HG03135 (cell line): Measurements from ENCODE around the gene PIWIL4.

Experiments
- ATAC-seq: cut with Tn5 transposase; IDR thresholded peaks from one replicate; pipeline ENCODE4 v1.9.1; 2021; ENCODE audit warnings: mild to moderate bottlenecking, moderate library complexity; ENCODE audit not compliant: unreplicated experiment

Gene PIWIL4

GRCh38 chr11:94658888-94659287 is 91.7 kb downstream of the PIWIL4 start:
- ATAC-seq = no peak

- ATAC-seq = no peak
These were observed 94.3 kb downstream of the PIWIL4 start for GRCh38 chr11:94661444-94661843.

- no peak for ATAC-seq
These were observed 95.1 kb downstream of the PIWIL4 start for GRCh38 chr11:94662065-94662779.

GRCh38 chr11:94662846-94663390 is 95.8 kb downstream of the PIWIL4 start:
- no peak for ATAC-seq

- ATAC-seq = no peak
These were observed 97.2 kb downstream of the PIWIL4 start for GRCh38 chr11:94664346-94664745.

GRCh38 chr11:94665116-94665659 is 98.0 kb downstream of the PIWIL4 start:
- ATAC-seq = no peak

- ATAC-seq = no peak
These were observed 99.9 kb downstream of the PIWIL4 start for GRCh38 chr11:94666792-94667721.

- ATAC-seq = no peak
These were observed 101.1 kb downstream of the PIWIL4 start for GRCh38 chr11:94668212-94668793.

- ATAC-seq = no peak
These were observed 101.9 kb downstream of the PIWIL4 start for GRCh38 chr11:94669023-94669422.
